HG02642 (cell line): ENCODE data around the gene NLRP6.
"Not testable (repeated sequence)": the region's sequence is repeated elsewhere in the genome, so short reads cannot be mapped to it uniquely, and the experiment has no call there.

Experiments used
- ATAC-seq: cut with Tn5 transposase; IDR thresholded peaks from one replicate; pipeline ENCODE4 v1.9.1; 2021; ENCODE audit warnings: mild to moderate bottlenecking; ENCODE audit not compliant: unreplicated experiment, poor library complexity

The NLRP6 gene

GRCh38 chr11:304915-305843 lies 27.0 kb downstream of the NLRP6 start:
- ATAC-seq: no peak

- ATAC-seq: no peak
These were observed 27.6 kb downstream of the NLRP6 start for GRCh38 chr11:305844-306211.

DNA sequence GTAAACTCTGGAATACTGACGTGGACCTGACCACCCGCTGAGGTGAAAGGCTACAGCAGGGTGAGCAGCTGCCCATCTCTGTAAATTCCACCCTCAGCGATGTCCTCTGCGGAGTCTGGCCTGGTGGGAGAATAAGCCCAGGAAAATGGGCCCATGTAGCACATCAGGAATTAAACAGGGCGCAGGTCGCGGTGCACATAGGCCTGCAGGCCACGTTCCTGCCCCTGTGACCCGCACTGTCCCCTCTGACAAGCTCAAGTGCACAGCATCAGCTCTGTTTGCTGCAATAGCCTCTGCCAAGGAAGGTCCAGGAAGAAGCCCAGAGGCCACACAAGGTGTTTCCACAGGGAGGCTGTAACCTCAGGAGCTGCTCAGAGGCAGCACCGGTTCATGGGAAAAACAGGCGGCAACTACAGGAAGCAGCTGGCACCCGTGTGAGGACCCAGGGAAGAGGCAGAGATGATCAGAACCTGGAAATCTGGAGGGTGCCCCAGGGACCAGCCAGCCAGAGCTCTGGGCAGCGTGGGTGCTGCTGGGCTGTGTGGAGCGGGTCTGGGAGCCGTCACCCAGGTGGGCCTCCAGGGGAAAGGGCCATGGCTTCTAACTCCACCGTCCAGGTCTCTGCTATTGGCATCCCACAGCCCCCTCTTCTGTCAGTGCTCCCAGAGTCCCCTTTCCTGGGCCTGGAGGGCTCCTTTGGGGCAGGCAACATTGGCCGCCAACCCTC lies 28.6 kb downstream of the NLRP6 start:
- no peak for ATAC-seq

GRCh38 chr11:307766-308708 lies 29.8 kb downstream of the NLRP6 start, which contains the start of gene IFITM2:
IFITM2 (plus strand) TSS chr11:307816; CDS start chr11:308193, 377 bp downstream.
- peak; percentile 23 for ATAC-seq

DNA sequence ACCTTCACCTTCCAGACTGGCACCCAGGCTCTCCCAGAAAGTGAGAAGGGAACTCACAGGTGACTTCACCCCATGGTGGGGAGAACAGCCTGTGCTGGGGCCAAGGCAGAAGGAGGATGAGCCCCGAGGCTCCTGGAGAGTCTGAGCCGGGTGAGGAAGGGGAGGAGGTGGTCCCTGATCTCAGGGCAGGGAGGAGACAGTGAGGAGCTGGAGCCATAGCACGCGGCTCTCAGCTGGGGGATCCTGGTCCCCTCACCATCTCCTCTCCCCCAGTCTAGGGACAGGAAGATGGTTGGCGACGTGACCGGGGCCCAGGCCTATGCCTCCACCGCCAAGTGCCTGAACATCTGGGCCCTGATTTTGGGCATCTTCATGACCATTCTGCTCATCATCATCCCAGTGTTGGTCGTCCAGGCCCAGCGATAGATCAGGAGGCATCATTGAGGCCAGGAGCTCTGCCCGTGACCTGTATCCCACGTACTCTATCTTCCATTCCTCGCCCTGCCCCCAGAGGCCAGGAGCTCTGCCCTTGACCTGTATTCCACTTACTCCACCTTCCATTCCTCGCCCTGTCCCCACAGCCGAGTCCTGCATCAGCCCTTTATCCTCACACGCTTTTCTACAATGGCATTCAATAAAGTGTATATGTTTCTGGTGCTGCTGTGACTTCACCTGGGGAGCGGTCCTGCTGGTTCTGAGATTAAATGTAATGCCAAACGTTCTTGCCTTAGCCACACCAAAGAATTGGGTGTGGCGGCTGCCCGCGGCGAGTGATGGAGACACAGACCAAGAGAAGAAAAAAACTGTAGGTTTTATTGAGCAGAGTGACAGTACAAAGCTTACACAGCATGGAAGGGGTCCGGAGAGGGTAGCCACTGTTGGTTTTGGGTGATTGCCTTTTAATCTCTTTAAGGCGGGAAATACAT lies 30.8 kb downstream of the NLRP6 start:
- ATAC-seq: peak; percentile 11

GRCh38 chr11:309979-310572 lies 31.9 kb downstream of the NLRP6 start:
- ATAC-seq: not testable (repeated sequence)

DNA sequence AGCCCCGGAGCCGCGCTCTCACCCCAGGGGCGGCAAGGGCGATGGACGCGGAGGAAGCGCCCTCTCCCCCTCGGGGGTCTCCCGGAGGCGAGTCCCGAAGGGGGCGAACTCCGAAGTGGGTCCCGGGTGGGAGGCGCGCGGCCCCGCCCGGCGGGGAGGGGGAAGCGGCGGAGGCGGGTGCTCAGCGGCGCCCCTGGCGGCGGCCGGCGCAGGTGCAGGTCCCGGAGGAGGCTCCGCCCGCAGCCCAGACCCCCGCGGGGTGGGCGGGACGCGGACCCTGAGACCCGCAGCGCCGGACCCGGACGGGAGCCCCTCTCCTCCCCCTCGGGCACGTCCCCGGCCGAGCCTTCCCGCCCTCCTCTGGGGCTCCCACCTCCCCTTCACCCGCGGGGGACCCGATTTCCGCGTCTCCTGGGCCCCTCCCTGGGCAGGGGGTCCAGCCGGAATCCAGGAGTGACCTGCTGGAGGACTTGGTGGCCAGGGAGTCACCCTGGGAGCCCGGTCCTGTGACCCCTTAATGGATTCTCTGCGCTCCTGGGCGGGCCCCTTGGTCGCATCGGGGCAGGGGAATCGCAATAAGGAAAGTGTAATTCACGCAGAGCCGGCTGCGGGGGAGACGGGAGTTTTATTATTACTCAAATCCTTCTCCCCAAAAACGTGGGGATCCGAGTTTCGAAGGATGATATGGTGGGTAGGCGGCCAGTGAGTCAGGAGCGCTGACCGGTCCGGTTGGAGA lies 33.0 kb downstream of the NLRP6 start:
- peak; percentile 39 for ATAC-seq

DNA sequence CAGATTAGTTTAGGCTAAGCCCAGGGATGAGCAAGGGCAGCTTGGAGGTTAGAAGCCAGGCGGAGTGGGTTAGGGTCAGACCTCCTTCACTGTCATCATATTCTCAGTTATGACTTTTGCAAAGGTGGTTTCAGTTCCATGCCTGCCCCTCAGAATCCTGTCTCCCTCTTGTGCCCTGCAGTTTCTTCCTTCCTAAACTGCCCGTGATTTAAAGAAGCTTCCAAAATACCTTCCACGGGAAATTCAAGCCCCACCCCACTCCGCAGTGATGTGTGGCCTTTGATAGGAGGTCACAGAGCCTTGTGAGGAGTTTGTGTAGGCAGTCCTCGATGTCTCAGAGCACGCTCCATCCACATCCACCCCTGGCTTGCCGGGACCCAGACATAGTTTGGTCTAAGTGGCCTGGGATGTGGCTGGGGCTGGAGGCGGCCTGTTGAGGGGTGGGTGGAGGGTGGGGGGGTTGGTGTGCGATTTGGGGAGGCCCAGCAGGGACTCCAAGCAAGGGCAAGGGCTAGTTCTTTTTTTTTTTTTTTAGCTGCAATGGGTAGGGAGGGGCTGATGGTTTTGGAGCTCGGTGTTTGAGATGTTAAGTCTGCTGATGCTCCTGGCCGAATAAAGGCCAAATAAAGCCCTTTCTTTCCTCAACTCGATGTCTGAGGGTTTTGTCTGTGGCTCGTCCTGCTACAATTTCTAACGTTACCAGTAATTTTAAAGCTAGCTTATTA lies 34.0 kb downstream of the NLRP6 start:
- ATAC-seq: no peak

DNA sequence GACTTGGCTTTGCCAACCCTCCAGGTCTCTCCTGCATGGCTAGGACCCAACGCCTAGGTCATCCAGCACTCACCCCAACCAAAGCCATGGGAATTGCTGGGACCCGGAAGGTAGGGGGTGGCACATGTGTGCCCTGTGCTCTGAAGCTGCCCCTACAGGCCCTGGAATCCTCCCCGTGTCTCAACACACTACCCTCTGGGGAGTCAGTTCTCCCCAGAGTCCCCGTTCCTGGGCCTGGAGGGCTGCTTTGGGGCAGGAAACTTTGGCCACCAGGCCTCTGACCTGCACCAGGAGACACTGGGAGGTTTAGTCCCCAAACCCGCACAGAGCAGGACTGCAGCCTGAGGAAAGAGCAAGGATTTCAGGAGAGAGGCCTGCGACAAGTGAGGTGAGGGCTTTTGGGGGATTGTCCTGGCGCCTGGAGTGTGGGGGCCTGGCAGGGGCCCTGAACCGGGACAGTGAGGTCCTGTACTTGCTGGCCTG lies 35.1 kb downstream of the NLRP6 start:
- peak; percentile 5 for ATAC-seq

DNA sequence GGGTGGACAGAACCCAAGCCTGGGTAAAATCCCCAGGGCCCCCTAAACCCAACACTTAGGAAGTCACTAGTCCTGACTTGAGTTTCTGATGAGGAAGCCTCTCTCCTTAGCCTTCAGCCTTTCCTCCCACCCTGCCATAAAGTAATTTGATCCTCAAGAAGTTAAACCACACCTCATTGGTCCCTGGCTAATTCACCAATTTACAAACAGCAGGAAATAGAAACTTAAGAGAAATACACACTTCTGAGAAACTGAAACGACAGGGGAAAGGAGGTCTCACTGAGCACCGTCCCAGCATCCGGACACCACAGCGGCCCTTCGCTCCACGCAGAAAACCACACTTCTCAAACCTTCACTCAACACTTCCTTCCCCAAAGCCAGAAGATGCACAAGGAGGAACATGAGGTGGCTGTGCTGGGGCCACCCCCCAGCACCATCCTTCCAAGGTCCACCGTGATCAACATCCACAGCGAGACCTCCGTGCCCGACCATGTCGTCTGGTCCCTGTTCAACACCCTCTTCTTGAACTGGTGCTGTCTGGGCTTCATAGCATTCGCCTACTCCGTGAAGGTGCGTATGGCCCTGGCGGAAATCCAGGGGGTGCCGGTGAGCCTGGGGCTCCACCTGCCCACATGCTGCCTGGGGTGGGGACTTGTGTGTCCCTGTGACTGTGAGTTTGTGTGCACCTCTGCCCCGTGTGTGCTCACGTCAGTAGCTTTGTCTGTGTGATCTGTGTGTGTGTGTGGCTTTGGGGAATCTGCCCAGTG lies 35.8 kb downstream of the NLRP6 start, which contains the start of gene IFITM1:
Gene IFITM1 (plus strand): TSS at position 254 of the 767 bp plus-strand sequence. CDS start 131 bp downstream, at position 385.
- ATAC-seq: peak; percentile 22

GRCh38 chr11:314554-314875 lies 36.3 kb downstream of the NLRP6 start:
- ATAC-seq: not testable (repeated sequence)

DNA sequence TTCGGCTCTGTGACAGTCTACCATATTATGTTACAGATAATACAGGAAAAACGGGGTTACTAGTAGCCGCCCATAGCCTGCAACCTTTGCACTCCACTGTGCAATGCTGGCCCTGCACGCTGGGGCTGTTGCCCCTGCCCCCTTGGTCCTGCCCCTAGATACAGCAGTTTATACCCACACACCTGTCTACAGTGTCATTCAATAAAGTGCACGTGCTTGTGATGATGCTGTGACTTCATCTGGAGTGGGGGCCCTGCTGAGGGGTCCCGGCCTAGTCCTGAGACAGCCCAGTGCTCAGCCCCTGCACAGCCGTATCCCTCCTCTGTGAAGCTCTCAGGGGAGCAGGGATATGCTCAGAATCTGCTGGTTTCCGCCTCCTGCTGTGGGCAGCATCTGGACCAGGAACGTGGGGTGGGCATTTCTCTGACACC lies 36.9 kb downstream of the NLRP6 start:
- ATAC-seq: no peak

DNA sequence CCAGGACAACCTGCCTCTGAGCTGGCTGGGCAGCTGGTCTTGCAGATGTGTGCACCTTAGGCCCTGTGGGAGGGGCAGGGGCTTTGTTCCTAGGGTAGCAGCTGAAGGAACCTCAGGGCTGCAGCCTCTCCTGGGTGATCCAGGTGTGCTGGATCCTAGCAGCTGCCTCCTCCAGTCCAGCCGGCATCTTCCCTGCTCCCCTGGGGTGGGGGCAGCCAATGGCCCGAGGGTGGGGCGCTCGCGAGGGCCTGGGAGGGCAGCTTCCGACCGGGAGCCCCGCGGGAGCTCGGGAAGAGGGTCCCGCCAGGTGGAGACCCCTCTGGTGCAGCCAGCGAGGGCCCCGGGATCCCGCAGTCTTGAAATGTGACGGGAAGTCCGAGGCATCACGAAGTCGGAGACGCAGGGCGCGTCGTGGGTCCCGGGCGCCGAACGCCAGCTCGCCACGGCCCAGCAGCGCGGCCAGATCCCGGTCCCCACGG lies 37.3 kb downstream of the NLRP6 start:
- no peak for ATAC-seq

- ATAC-seq: no peak
These were observed 38.0 kb downstream of the NLRP6 start for GRCh38 chr11:316031-316701.

DNA sequence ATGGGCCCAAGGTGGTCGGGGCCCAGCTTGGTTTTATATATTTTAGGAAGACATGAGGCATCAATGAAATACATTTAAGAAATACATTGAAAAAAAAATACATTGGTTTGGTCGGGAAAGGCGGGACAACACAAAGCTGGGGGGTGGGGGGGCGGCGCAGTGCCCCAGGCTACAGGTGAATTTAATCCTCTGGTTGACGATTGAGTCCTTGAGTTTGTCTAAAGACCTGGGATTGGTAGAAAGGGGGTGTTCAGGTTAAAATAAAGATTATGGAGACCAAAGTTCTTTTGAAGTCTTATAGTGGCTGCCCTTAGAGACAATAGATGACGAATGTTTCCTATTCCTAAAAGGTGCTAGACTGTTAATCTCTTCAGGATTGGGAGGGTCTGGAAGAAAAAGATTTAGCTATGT lies 38.7 kb downstream of the NLRP6 start:
- no peak for ATAC-seq
